IMR-90 (cell line): ENCODE measurements around the gene ZSWIM8. TPM values are rescaled to one million over a fixed set of nuclear protein-coding genes. Genes with fewer than 3 reads are reported as not detected.

ENCODE experiments used
- ATAC-seq: fragments of 200-7000 bp; cut with Tn5 transposase; 2 replicates; pipeline ENCODE4 v1.9.1; 2020; ENCODE audit warnings: low read depth, mild to moderate bottlenecking, moderate library complexity
- BruUV-seq: library from RNA; stranded (reverse); fragments of 400-500 nt; replicated peaks from 2 replicates; lab custom pipeline; 2021; lab: Mats Ljungman, UMichigan
- CTCF ChIA-PET: fragments of 300-600 bp; formaldehyde crosslinking; extraction: SDS; loops from one replicate; lab custom pipeline; 2021; ENCODE audit warnings: antibody characterized with exemption; lab: Yijun Ruan, JAX
- POLR2A ChIA-PET: fragments of 300-600 bp; sonication (Branson Sonifier 250); formaldehyde crosslinking; loops from one replicate; lab custom pipeline; 2022; ENCODE audit warnings: antibody characterized with exemption; ENCODE audit not compliant: unreplicated experiment; lab: Charles Lee
- DNase-seq: peaks from one replicate; pipeline ENCODE4 v3.0.0; 2013
- H2AFZ ChIP-seq: replicated peaks from 2 replicates; pipeline ENCODE3; 2013; ENCODE audit warnings: low read length, mild to moderate bottlenecking; ENCODE audit not compliant: poor library complexity
- H2AK5ac ChIP-seq: 2 replicates; pipeline ENCODE4 v1.6.1; 2013; ENCODE audit warnings: low read depth, low read length, inconsistent platforms
- H2AK9ac ChIP-seq: replicated peaks from 2 replicates; pipeline ENCODE3; 2013; ENCODE audit warnings: mild to moderate bottlenecking, low read depth, low read length, moderate library complexity; ENCODE audit not compliant: poor library complexity
- H2BK120ac ChIP-seq: 2 replicates; pipeline ENCODE4 v1.6.1; 2013; ENCODE audit warnings: low read depth, low read length, inconsistent platforms
- H2BK15ac ChIP-seq: 3 replicates; pipeline ENCODE4 v1.6.1; 2013; ENCODE audit warnings: low read depth, low read length, inconsistent platforms
- H2BK20ac ChIP-seq: 2 replicates; pipeline ENCODE4 v1.6.1; 2013; ENCODE audit warnings: low read depth, mild to moderate bottlenecking, inconsistent platforms, low read length, moderate library complexity
- H2BK5ac ChIP-seq: 2 replicates; pipeline ENCODE4 v1.6.1; 2013; ENCODE audit warnings: mild to moderate bottlenecking, low read depth, low read length, inconsistent platforms; ENCODE audit not compliant: poor library complexity, severe bottlenecking
- H3K14ac ChIP-seq: replicated peaks from 2 replicates; pipeline ENCODE4 v1.6.1; 2013; ENCODE audit warnings: low read depth, low read length, inconsistent platforms
- H3K18ac ChIP-seq: 2 replicates; pipeline ENCODE4 v1.6.1; 2013; ENCODE audit warnings: low read depth, low read length, control low read depth
- H3K23ac ChIP-seq: 2 replicates; pipeline ENCODE4 v1.6.1; 2013; ENCODE audit warnings: low read depth, low read length, inconsistent platforms
- H3K27ac ChIP-seq: 2 replicates; pipeline ENCODE4 v1.5.1; 2013; ENCODE audit warnings: mild to moderate bottlenecking, control low read depth, low read length; ENCODE audit not compliant: insufficient read depth
- H3K27me3 ChIP-seq: 2 replicates; pipeline ENCODE4 v1.6.1; 2013; ENCODE audit warnings: low read length; ENCODE audit not compliant: control insufficient read depth, insufficient read depth
- H3K36me3 ChIP-seq: 2 replicates; pipeline ENCODE4 v1.6.1; 2013; ENCODE audit warnings: low read length, mixed read lengths; ENCODE audit not compliant: control insufficient read depth, insufficient read depth
- H3K4ac ChIP-seq: 2 replicates; pipeline ENCODE4 v1.6.1; 2013; ENCODE audit warnings: low read depth, low read length, inconsistent platforms
- H3K4me1 ChIP-seq: 2 replicates; pipeline ENCODE4 v1.6.1; 2013; ENCODE audit warnings: low read length, mixed read lengths; ENCODE audit not compliant: control insufficient read depth, insufficient read depth
- H3K4me2 ChIP-seq: 2 replicates; pipeline ENCODE4 v1.6.1; 2013; ENCODE audit warnings: low read depth, mild to moderate bottlenecking, control low read depth, low read length, moderate library complexity
- H3K4me3 ChIP-seq: 2 replicates; pipeline ENCODE4 v1.5.1; 2013; ENCODE audit warnings: low read depth, mild to moderate bottlenecking, control low read depth, low read length, moderate library complexity; ENCODE audit not compliant: insufficient read depth
- H3K56ac ChIP-seq: 2 replicates; pipeline ENCODE4 v1.6.1; 2013; ENCODE audit warnings: low read length, inconsistent platforms; ENCODE audit not compliant: insufficient read depth; ENCODE audit errors: extremely low read depth
- H3K79me1 ChIP-seq, 2 experiments: 2 replicates each; pipeline ENCODE4 v1.6.1; 2013; ENCODE audit warnings: low read length in 2 of 2, inconsistent platforms in 1 of 2, low read depth in 1 of 2
- H3K9ac ChIP-seq: 2 replicates; pipeline ENCODE4 v1.6.1; 2013; ENCODE audit warnings: low read depth, low read length, control low read depth
- H3K9me1 ChIP-seq: 2 replicates; pipeline ENCODE4 v1.6.1; 2013; ENCODE audit warnings: low read length, inconsistent platforms; ENCODE audit not compliant: insufficient read depth
- H3K9me3 ChIP-seq: 2 replicates; pipeline ENCODE4 v1.6.1; 2013; ENCODE audit warnings: low read length; ENCODE audit not compliant: control insufficient read depth, insufficient read depth
- H4K20me1 ChIP-seq: 2 replicates; pipeline ENCODE4 v1.6.1; 2013; ENCODE audit warnings: low read length, inconsistent platforms; ENCODE audit not compliant: insufficient read depth
- H4K5ac ChIP-seq: 2 replicates; pipeline ENCODE4 v1.6.1; 2013; ENCODE audit warnings: mild to moderate bottlenecking, low read depth, low read length, control low read depth
- H4K8ac ChIP-seq, 2 experiments: 2 replicates each; pipeline ENCODE4 v1.6.1; 2013; ENCODE audit warnings: low read depth in 2 of 2, low read length in 2 of 2, control low read depth in 1 of 2, inconsistent platforms in 1 of 2
- H4K91ac ChIP-seq: 2 replicates; pipeline ENCODE4 v1.6.1; 2013; ENCODE audit warnings: low read depth, low read length, inconsistent platforms; ENCODE audit not compliant: insufficient read depth
- BHLHE40 ChIP-seq: fragments of 150-350 bp; IDR thresholded peaks from 2 replicates; pipeline ENCODE4 v1.6.1; 2016; ENCODE audit warnings: mild to moderate bottlenecking, low read depth, low read length
- CEBPB ChIP-seq: IDR thresholded peaks from 2 replicates; pipeline ENCODE4 v1.6.1; 2012; ENCODE audit warnings: low read depth, low read length, improper control_type of control experiment
- CHD1 ChIP-seq: IDR thresholded peaks from 2 replicates; pipeline ENCODE4 v1.6.1; 2012; ENCODE audit warnings: low read depth, low read length, improper control_type of control experiment
- FOS ChIP-seq: fragments of 150-350 bp; IDR thresholded peaks from 2 replicates; pipeline ENCODE4 v1.6.1; 2016; ENCODE audit warnings: low read depth, low read length
- MAFK ChIP-seq: IDR thresholded peaks from 2 replicates; pipeline ENCODE4 v1.6.1; 2012; ENCODE audit warnings: low read depth, low read length, improper control_type of control experiment
- MAZ ChIP-seq: IDR thresholded peaks from 2 replicates; pipeline ENCODE4 v1.6.1; 2012; ENCODE audit warnings: low read depth, mild to moderate bottlenecking, low read length, improper control_type of control experiment, moderate library complexity, borderline replicate concordance
- MXI1 ChIP-seq: IDR thresholded peaks from 2 replicates; pipeline ENCODE4 v1.6.1; 2012; ENCODE audit warnings: low read depth, mild to moderate bottlenecking, low read length, moderate library complexity, borderline replicate concordance
- NFE2L2 ChIP-seq: fragments of 150-350 bp; IDR thresholded peaks from 2 replicates; pipeline ENCODE4 v1.6.1; 2016; ENCODE audit warnings: low read depth, mild to moderate bottlenecking, low read length
- POLR2A ChIP-seq: IDR thresholded peaks from 2 replicates; pipeline ENCODE4 v1.6.1; 2012; ENCODE audit warnings: mild to moderate bottlenecking, low read depth, low read length
- RAD21 ChIP-seq: IDR thresholded peaks from 2 replicates; pipeline ENCODE4 v1.6.1; 2012; ENCODE audit warnings: low read length, improper control_type of control experiment
- RCOR1 ChIP-seq: IDR thresholded peaks from 2 replicates; pipeline ENCODE4 v1.6.1; 2012; ENCODE audit warnings: mild to moderate bottlenecking, low read length, improper control_type of control experiment; ENCODE audit not compliant: insufficient replicate concordance
- RFX5 ChIP-seq: IDR thresholded peaks from 2 replicates; pipeline ENCODE4 v1.8.0; 2012; ENCODE audit warnings: low read depth, mild to moderate bottlenecking, low read length, moderate library complexity
- SMC3 ChIP-seq: fragments of 150-350 bp; IDR thresholded peaks from 2 replicates; pipeline ENCODE4 v1.6.1; 2016; ENCODE audit warnings: low read depth, mild to moderate bottlenecking, antibody characterized with exemption, low read length, moderate library complexity
- WGBS, 2 experiments: methylation state at CpG; one replicate each; pipeline versions ENCODE4 v1.1.5 to v1.1.7; 2013; ENCODE audit warnings: missing lambda C conversion rate in 2 of 2; ENCODE audit not compliant: insufficient read length in 1 of 2; ENCODE audit errors: extremely low coverage in 2 of 2; 5-methylcytosine and 5-hydroxymethylcytosine counted together
- dilution Hi-C: fragments of 300-500 bp; cut with HindIII; formaldehyde crosslinking; loops from one replicate; pipeline ENCODE4 v1.14.3; 2018; ENCODE audit warnings: low sequenced_read_pairs; ENCODE audit not compliant: unreplicated experiment
- in situ Hi-C: fragments of 300-500 bp; cut with MboI; formaldehyde crosslinking; loops from 3 replicates; pipeline ENCODE4 v1.14.3; 2019; ENCODE audit warnings: low sequenced_read_pairs, inconsistent platforms, mixed read lengths
- intact Hi-C: fragments of 100-400 bp; cut with micrococcal nuclease; formaldehyde crosslinking; loops from 2 replicates; pipeline ENCODE4 v1.10.0; 2022
- polyA plus RNA-seq, 3 experiments: library from polyadenylated mRNA; depleted of rRNA; stranded (reverse); fragments of >200 nt; gene quantifications; 2 replicates each; pipeline ENCODE4 v1.2.3, GENCODE V29; 2012; ENCODE audit warnings: low replicate concordance in 1 of 3
- total RNA-seq: library from RNA; depleted of rRNA; stranded (reverse); fragments of >200 nt; gene quantifications from 2 replicates; pipeline ENCODE4 v1.2.3, GENCODE V29; 2012
- TF ChIP-seq, protein P1 (sequence below): conservative IDR thresholded peaks from 2 replicates; pipeline ENCODE4 v1.5.1; 2012; ENCODE audit warnings: mild to moderate bottlenecking, low read depth, low read length, improper control_type of control experiment
- TF ChIP-seq, protein P2 (sequence below): fragments of 150-350 bp; IDR thresholded peaks from 2 replicates; pipeline ENCODE4 v1.6.1; 2016; ENCODE audit warnings: low read depth, mild to moderate bottlenecking, low read length, moderate library complexity, borderline replicate concordance
- TF ChIP-seq, protein P3 (sequence below): fragments of 150-350 bp; IDR thresholded peaks from 2 replicates; pipeline ENCODE4 v1.6.1; 2017; ENCODE audit warnings: mild to moderate bottlenecking, antibody characterized with exemption, low read length, low read depth

ZSWIM8 gene
- total and polyA plus RNA-seq, 2 of the 4 experiments (the other 2 are of a cell fraction): 16.8 to 103 TPM

DNA sequence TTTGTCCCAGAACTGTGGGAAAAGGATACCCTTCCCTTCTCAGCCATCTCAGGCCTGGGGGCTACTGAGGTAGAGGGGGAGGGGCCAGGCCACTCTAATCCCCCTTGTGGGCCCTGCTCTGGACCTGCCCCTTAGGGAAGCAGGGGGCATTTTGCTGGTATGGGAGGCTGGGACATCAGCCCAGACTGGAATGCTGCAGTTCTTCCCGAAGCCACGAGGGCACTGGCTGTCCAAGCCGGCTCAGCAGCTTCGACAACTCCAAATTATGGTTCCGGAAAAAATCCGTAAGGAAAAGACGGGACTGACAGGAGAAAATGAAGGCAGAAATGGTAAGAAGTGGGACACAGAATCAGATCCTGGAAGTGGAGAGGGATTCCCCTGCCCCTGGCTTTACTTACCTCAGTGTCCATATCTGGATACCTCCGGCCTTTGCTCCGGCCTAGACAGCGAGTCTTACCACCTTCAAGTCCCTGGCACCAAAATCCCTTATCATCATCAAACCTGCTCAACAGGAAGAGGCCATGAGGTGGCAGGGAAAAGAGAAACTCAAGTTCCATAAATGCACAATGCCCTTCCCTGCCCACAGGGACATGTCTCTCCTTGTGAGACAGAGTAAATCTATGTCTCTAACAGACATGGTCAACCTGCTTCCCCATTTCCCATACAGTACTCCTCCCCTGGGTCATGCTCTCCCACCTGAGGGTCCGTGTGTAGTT lies 17.0 kb downstream of the ZSWIM8 start:
- POLR2A ChIA-PET: no interaction called here
- Histone ChIP-seq H3K4me2 (no peak overlapping the region), H3K4ac (no peak overlapping the region), H4K20me1 (peaks cover 3% of the 10 kb centered on the region; the same call in 1 of the 2 replicates), H3K23ac (no peak overlapping the region), H3K4me3 (no peak overlapping the region), H3K9me3 (no peaks in the 10 kb centered on the region), H3K4me1 (no peaks in the 10 kb centered on the region), H3K18ac (no peak overlapping the region), H3K14ac (no peak overlapping the region), H2AK9ac (no peak overlapping the region), H2BK20ac (no peak overlapping the region), H2BK5ac (no peak overlapping the region), H3K9ac (no peak overlapping the region), H4K8ac (no peak overlapping the region), H2AK5ac (no peak overlapping the region), H2BK15ac (no peak overlapping the region), H4K91ac (no peak overlapping the region), H3K9me1 (peaks cover 12% of the 10 kb centered on the region; the same call in 1 of the 2 replicates), H2AFZ (no peak overlapping the region), H2BK120ac (no peak overlapping the region), H4K5ac (no peak overlapping the region), H3K27ac (no peak overlapping the region), H3K27me3 (no peaks in the 10 kb centered on the region), H3K56ac (no peak overlapping the region), H3K36me3 (peaks cover 82% of the 10 kb centered on the region), H3K79me1 (peaks cover 2 to 23% of the 10 kb centered on the region in 2 experiments; a peak in 3 of 4 replicates)
- DNase-seq (no peak), ATAC-seq (no peak)
- in situ Hi-C loops: no loop called here
- intact Hi-C loops: no loop called here
- WGBS, 2 experiments: 100% methylated on average over 2 of the region's 11 CpGs; no CpG with 5 or more reads in 1 of the 2 experiments
- dilution Hi-C loops: no loop called here
- BruUV-seq: no TSS peak
- CTCF ChIA-PET: no interaction called here
- TF ChIP-seq CHD1: no peak
- TF ChIP-seq, protein P1, sequence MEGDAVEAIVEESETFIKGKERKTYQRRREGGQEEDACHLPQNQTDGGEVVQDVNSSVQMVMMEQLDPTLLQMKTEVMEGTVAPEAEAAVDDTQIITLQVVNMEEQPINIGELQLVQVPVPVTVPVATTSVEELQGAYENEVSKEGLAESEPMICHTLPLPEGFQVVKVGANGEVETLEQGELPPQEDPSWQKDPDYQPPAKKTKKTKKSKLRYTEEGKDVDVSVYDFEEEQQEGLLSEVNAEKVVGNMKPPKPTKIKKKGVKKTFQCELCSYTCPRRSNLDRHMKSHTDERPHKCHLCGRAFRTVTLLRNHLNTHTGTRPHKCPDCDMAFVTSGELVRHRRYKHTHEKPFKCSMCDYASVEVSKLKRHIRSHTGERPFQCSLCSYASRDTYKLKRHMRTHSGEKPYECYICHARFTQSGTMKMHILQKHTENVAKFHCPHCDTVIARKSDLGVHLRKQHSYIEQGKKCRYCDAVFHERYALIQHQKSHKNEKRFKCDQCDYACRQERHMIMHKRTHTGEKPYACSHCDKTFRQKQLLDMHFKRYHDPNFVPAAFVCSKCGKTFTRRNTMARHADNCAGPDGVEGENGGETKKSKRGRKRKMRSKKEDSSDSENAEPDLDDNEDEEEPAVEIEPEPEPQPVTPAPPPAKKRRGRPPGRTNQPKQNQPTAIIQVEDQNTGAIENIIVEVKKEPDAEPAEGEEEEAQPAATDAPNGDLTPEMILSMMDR: no peak
- TF ChIP-seq MAFK: no peak
- TF ChIP-seq RFX5: no peak
- no peak for TF ChIP-seq BHLHE40
- TF ChIP-seq MXI1: no peak
- TF ChIP-seq CEBPB: no peak
- no peak for TF ChIP-seq FOS
- TF ChIP-seq NFE2L2: no peak
- TF ChIP-seq, protein P2, sequence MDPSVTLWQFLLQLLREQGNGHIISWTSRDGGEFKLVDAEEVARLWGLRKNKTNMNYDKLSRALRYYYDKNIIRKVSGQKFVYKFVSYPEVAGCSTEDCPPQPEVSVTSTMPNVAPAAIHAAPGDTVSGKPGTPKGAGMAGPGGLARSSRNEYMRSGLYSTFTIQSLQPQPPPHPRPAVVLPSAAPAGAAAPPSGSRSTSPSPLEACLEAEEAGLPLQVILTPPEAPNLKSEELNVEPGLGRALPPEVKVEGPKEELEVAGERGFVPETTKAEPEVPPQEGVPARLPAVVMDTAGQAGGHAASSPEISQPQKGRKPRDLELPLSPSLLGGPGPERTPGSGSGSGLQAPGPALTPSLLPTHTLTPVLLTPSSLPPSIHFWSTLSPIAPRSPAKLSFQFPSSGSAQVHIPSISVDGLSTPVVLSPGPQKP: no peak
- TF ChIP-seq RCOR1: no peak
- no peak for TF ChIP-seq SMC3
- TF ChIP-seq RAD21: no peak
- TF ChIP-seq, protein P3, sequence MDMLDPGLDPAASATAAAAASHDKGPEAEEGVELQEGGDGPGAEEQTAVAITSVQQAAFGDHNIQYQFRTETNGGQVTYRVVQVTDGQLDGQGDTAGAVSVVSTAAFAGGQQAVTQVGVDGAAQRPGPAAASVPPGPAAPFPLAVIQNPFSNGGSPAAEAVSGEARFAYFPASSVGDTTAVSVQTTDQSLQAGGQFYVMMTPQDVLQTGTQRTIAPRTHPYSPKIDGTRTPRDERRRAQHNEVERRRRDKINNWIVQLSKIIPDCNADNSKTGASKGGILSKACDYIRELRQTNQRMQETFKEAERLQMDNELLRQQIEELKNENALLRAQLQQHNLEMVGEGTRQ: no peak
- TF ChIP-seq MAZ: no peak
- no peak for TF ChIP-seq POLR2A
